ENCODE measurements around the gene FBXW12. TPM values are rescaled to one million over a fixed set of nuclear protein-coding genes. Genes with fewer than 3 reads are reported as not detected.

FBXW12 gene
- total RNA-seq, 6 donors from 2014 or later, result not detected

GRCh38 chr3:48426944-48427629, 55.1 kb downstream of the FBXW12 start:
- WGBS, 2 donors, result 48% methylated on average over 8 of the region's 8 CpGs
- H3K4me3 ChIP-seq, result peak overlapping the region in 3 of 4 donors; percentile 1 to 93 (median 91)
- peak overlapping the region; percentile 16 to 95 (median 79) for H3K27ac ChIP-seq
- H3K4me1 ChIP-seq, result peaks cover 29 to 52% (median 46%) of the 10 kb centered on the region in 4 donors
- H3K9me3 ChIP-seq, result no peaks in the 10 kb centered on the region
- H3K36me3 ChIP-seq, result peaks cover 0 to 5% (median 0%) of the 10 kb centered on the region in 4 donors
- DNase-seq (no peak), ATAC-seq (ENCODE audit: low FRiP score in 2 of 2) (no peak)
- TF ChIP-seq POLR2AphosphoS5 (IDR thresholded peaks at IDR 0.05), result no peak
- TF ChIP-seq EP300 (IDR thresholded peaks at IDR 0.05), result no peak
- TF ChIP-seq, protein P1, sequence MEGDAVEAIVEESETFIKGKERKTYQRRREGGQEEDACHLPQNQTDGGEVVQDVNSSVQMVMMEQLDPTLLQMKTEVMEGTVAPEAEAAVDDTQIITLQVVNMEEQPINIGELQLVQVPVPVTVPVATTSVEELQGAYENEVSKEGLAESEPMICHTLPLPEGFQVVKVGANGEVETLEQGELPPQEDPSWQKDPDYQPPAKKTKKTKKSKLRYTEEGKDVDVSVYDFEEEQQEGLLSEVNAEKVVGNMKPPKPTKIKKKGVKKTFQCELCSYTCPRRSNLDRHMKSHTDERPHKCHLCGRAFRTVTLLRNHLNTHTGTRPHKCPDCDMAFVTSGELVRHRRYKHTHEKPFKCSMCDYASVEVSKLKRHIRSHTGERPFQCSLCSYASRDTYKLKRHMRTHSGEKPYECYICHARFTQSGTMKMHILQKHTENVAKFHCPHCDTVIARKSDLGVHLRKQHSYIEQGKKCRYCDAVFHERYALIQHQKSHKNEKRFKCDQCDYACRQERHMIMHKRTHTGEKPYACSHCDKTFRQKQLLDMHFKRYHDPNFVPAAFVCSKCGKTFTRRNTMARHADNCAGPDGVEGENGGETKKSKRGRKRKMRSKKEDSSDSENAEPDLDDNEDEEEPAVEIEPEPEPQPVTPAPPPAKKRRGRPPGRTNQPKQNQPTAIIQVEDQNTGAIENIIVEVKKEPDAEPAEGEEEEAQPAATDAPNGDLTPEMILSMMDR (IDR thresholded peaks at IDR 0.05), result no peak
- no peak for TF ChIP-seq POLR2A (IDR thresholded peaks at IDR 0.05)
- H3K27me3 ChIP-seq, result no peaks in the 10 kb centered on the region

DNA sequence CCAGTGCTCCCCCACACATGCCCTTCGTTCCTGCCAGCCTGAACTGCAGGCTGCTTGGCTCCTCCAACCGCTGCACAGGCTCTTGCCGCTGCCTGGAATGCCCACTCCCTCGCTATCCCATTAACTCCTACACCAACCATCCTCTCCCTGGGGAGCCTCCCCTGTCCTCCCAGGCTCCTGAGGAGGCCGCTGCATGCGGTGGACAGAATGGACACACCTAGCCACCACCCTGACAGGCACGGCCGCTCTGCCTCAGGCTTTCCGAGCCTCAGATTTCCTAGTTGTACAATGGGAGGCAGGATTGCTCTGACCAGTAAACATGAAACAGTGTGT, 55.6 kb downstream of the FBXW12 start:
- Histone ChIP-seq H3K4me3 (peak overlapping the region in 3 of 4 donors; percentile 1 to 93 (median 91)), H3K27me3 (no peaks in the 10 kb centered on the region), H3K27ac (peak overlapping the region; percentile 16 to 95 (median 79)), H3K36me3 (peaks cover 0 to 10% (median 5%) of the 10 kb centered on the region in 4 donors), H3K4me1 (peaks cover 29 to 52% (median 46%) of the 10 kb centered on the region in 4 donors), H3K9me3 (no peaks in the 10 kb centered on the region)
- TF ChIP-seq POLR2AphosphoS5 (IDR thresholded peaks at IDR 0.05), result no peak
- TF ChIP-seq POLR2A (IDR thresholded peaks at IDR 0.05), result no peak
- TF ChIP-seq, protein P1 (IDR thresholded peaks at IDR 0.05), result no peak
- no peak for TF ChIP-seq EP300 (IDR thresholded peaks at IDR 0.05)
- 74 to 77% methylated on average over 7 to 9 of the region's 9 CpGs for WGBS, 2 donors
- ATAC-seq (ENCODE audit: low FRiP score in 2 of 2) (no peak), DNase-seq (no peak)

DNA sequence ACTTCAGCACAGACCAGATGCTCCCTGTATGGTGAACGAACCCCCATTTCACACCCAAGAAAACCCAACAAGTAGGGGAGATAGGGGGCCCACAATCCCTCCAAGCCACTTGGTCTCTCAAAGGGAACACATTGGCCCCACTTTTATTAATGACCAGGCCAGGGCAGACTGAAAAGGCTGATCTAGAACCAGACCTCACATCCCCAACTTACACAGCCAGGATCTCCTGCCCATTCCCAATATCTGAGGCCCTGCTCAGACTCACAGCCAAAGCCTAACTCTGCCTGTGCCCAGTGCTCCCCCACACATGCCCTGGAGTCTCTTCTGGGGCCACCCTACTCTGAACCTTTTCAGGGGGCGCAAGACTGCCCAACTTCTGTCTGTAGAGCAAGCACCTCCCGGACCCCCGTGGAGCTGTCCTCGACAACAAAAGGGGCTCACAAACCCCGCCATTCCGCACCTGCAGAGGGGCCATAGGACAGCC, 56.1 kb downstream of the FBXW12 start:
- Histone ChIP-seq H3K36me3 (peaks cover 0 to 15% (median 8%) of the 10 kb centered on the region in 4 donors), H3K4me1 (peaks cover 29 to 52% (median 46%) of the 10 kb centered on the region in 4 donors), H3K4me3 (peak overlapping the region; percentile 77 to 93 (median 86)), H3K9me3 (no peaks in the 10 kb centered on the region), H3K27me3 (no peaks in the 10 kb centered on the region), H3K27ac (peak overlapping the region; percentile 91 to 95 (median 92))
- DNase-seq (no peak), ATAC-seq (ENCODE audit: low FRiP score in 2 of 2) (no peak)
- WGBS, 2 donors, result 65 to 69% methylated on average over 7 of the region's 7 CpGs
- TF ChIP-seq POLR2A (IDR thresholded peaks at IDR 0.05), result no peak
- TF ChIP-seq, protein P1 (IDR thresholded peaks at IDR 0.05), result no peak
- TF ChIP-seq POLR2AphosphoS5 (IDR thresholded peaks at IDR 0.05), result no peak
- TF ChIP-seq EP300 (IDR thresholded peaks at IDR 0.05), result no peak

GRCh38 chr3:48428572-48429316, 56.7 kb downstream of the FBXW12 start:
- WGBS, 2 donors, result 0 to 7% methylated on average over 2 to 28 of the region's 60 CpGs
- Histone ChIP-seq H3K36me3 (peaks cover 0 to 20% (median 11%) of the 10 kb centered on the region in 4 donors), H3K4me3 (peak overlapping the region; percentile 77 to 93 (median 86)), H3K9me3 (no peaks in the 10 kb centered on the region), H3K4me1 (peaks cover 29 to 57% (median 46%) of the 10 kb centered on the region in 4 donors), H3K27me3 (no peaks in the 10 kb centered on the region), H3K27ac (peak overlapping the region; percentile 91 to 95 (median 92))
- ATAC-seq (ENCODE audit: low FRiP score in 2 of 2) (peak in 1 of 2 donors; percentile 52), DNase-seq (peak in 1 of 2 donors; percentile 58)
- TF ChIP-seq EP300 (IDR thresholded peaks at IDR 0.05) (no peak), POLR2A (IDR thresholded peaks at IDR 0.05) (peak in 3 of 4 donors; percentile 37 to 58 (median 42)), POLR2AphosphoS5 (IDR thresholded peaks at IDR 0.05) (peak in 1 of 2 donors; percentile 50)
